NCI-H2196 treated with DMSO at 0.1 percent for 48 hours (cell line): ENCODE measurements around the gene DPH5.
"Not testable (repeated sequence)": the region's sequence is repeated elsewhere in the genome, so short reads cannot be mapped to it uniquely, and the experiment has no call there.

Experiments
- DNase-seq: peaks from one replicate; lab custom pipeline; 2025; ENCODE audit not compliant: unreplicated experiment; lab: John Stamatoyannopoulos, UW

The DPH5 gene

GRCh38 chr1:100946064-100946463 is 79.5 kb downstream of the DPH5 start:
- DNase-seq, result not testable (repeated sequence)

- no peak for DNase-seq
Measured at GRCh38 chr1:100943533-100943932, 82.1 kb downstream of the DPH5 start.

GRCh38 chr1:100942304-100943046 is 83.1 kb downstream of the DPH5 start:
- DNase-seq, result no peak

GRCh38 chr1:100941580-100942216 is 83.9 kb downstream of the DPH5 start:
- no peak for DNase-seq

GRCh38 chr1:100941098-100941527 is 84.5 kb downstream of the DPH5 start:
- no peak for DNase-seq
